Suprapubic skin (tissue), 4 donors: ENCODE data around the gene IMP4.

ENCODE experiments used
- EP300 ChIP-seq: sonication (generic); formaldehyde crosslinking; IDR thresholded peaks from one replicate; pipeline ENCODE4 v1.6.1; 2017; ENCODE audit warnings: antibody characterized with exemption
- POLR2A ChIP-seq, 2 donors: fragments of 450-650 bp; IDR thresholded peaks; one replicate each; pipeline ENCODE4 v1.6.1; 2017; ENCODE audit warnings: antibody characterized with exemption in 2 of 2, mild to moderate bottlenecking in 2 of 2, moderate library complexity in 2 of 2
- POLR2AphosphoS5 ChIP-seq, 3 donors: sonication (generic); formaldehyde crosslinking; IDR thresholded peaks; one replicate each; pipeline ENCODE4 v1.6.1; 2017; ENCODE audit warnings: antibody characterized with exemption in 3 of 3
- TF ChIP-seq, protein P1 (sequence below), 2 donors: fragments of 200-600 bp in 1 of 2; fragments of 450-650 bp in 1 of 2; sonication (generic) in 1 of 2; IDR thresholded peaks; one replicate each; pipeline ENCODE4 v1.5.1; 2016 to 2019; ENCODE audit warnings: antibody characterized with exemption in 2 of 2, mild to moderate bottlenecking in 1 of 2, moderate library complexity in 1 of 2

DNA sequence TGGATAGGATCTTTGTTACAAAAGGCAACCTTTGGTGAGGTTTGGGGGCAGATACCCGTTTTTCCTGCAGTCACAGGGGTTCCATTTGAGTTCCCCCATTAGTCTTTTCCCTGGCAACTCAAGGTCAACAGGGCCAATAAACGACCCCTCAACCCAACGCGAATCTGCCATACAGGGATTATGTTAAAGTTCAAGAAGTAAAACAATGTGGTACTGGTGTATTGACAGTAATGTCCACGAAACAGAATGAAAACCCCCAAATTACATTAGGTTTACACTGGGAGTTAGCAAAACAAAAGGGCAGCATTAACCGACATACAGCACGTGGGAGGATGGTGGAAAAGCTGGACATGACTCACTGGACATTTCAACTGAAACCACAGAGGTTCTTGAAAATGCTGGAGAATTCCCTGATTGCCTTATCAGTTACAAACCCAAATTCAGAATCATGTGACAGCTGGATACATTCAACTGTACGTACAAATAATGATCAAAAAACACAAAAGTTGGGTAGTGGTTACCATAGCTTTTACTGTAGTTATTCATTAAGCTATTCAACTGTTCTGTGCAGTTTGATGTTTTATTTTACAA lies 4.9 kb upstream of the IMP4 start:
- TF ChIP-seq, protein P1, sequence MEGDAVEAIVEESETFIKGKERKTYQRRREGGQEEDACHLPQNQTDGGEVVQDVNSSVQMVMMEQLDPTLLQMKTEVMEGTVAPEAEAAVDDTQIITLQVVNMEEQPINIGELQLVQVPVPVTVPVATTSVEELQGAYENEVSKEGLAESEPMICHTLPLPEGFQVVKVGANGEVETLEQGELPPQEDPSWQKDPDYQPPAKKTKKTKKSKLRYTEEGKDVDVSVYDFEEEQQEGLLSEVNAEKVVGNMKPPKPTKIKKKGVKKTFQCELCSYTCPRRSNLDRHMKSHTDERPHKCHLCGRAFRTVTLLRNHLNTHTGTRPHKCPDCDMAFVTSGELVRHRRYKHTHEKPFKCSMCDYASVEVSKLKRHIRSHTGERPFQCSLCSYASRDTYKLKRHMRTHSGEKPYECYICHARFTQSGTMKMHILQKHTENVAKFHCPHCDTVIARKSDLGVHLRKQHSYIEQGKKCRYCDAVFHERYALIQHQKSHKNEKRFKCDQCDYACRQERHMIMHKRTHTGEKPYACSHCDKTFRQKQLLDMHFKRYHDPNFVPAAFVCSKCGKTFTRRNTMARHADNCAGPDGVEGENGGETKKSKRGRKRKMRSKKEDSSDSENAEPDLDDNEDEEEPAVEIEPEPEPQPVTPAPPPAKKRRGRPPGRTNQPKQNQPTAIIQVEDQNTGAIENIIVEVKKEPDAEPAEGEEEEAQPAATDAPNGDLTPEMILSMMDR (IDR thresholded peaks at IDR 0.05): no peak
- TF ChIP-seq EP300 (no peak), POLR2A (IDR thresholded peaks at IDR 0.05) (no peak), POLR2AphosphoS5 (IDR thresholded peaks at IDR 0.05) (no peak)
